Epithelial cell of proximal tubule (primary cell): ENCODE data around the gene SLC35G6. TPM values are rescaled to one million over a fixed set of nuclear protein-coding genes. Genes with fewer than 3 reads are reported as not detected.

Source experiments
- DNase-seq: peaks from one replicate; pipeline ENCODE4 v3.0.0-alpha.2; 2011; ENCODE audit warnings: low read depth
- H3K4me3 ChIP-seq: 2 replicates; pipeline ENCODE4 v1.5.1; 2011; ENCODE audit warnings: low read depth, mild to moderate bottlenecking, low read length
- CTCF ChIP-seq: conservative IDR thresholded peaks from 2 replicates; pipeline ENCODE4 v1.5.1; 2012; ENCODE audit warnings: low read depth, mild to moderate bottlenecking, low read length
- total RNA-seq: library from RNA; depleted of rRNA; stranded (reverse); fragments of >200 nt; gene quantifications from 2 replicates; pipeline ENCODE4 v1.2.3, GENCODE V29; 2015

The SLC35G6 gene
- total RNA-seq, 1 donor from 2014 or later: not detected

GRCh38 chr17:7438656-7439460 lies 42.4 kb upstream of the SLC35G6 start:
- no peak for DNase-seq
- peak overlapping the region; percentile 75 for H3K4me3 ChIP-seq
- TF ChIP-seq CTCF: no peak

GRCh38 chr17:7439462-7440112 lies 41.7 kb upstream of the SLC35G6 start, which contains the start of gene FGF11:
TSS of gene FGF11 (plus strand) at chr17:7439512. CDS start at chr17:7439621, 109 bp downstream.
- TF ChIP-seq CTCF: no peak
- H3K4me3 ChIP-seq: peak within 1 kb of the TSS; percentile 75
- DNase-seq: no peak

- DNase-seq: no peak
- H3K4me3 ChIP-seq: peak overlapping the region; percentile 75
- TF ChIP-seq CTCF: no peak
These were observed 41.0 kb upstream of the SLC35G6 start for GRCh38 chr17:7440113-7440833.

- no peak for DNase-seq
- peak overlapping the region; percentile 75 for H3K4me3 ChIP-seq
- TF ChIP-seq CTCF: no peak
These were observed 40.4 kb upstream of the SLC35G6 start for GRCh38 chr17:7440834-7441195.

GRCh38 chr17:7441266-7441665 lies 40.0 kb upstream of the SLC35G6 start:
- no peak for DNase-seq
- no peak overlapping the region for H3K4me3 ChIP-seq
- no peak for TF ChIP-seq CTCF

- no peak for TF ChIP-seq CTCF
- H3K4me3 ChIP-seq: no peak overlapping the region
- no peak for DNase-seq
These were observed 39.1 kb upstream of the SLC35G6 start for GRCh38 chr17:7442142-7442541.
